ENCODE results near the gene SLC5A8. TPM values are rescaled to one million over a fixed set of nuclear protein-coding genes. Genes with fewer than 3 reads are reported as not detected.

The SLC5A8 gene
- total and polyA plus RNA-seq, 9 of the 15 experiments (the other 6 are each of a cell fraction or from before 2014, with no cell fraction given): not detected

GRCh38 chr12:101173197-101173749 lies 36.8 kb downstream of the SLC5A8 start:
- 1% methylated on average over 7 of the region's 7 CpGs for WGBS (ENCODE audit: insufficient coverage, low coverage, missing lambda C conversion rate)
- Histone ChIP-seq H3K27ac (ENCODE audit: extremely low read depth, low read depth, low read length) (no peak overlapping the region), H3K4me2 (ENCODE audit: insufficient read depth, low read length) (no peak overlapping the region), H2AFZ (ENCODE audit: low read depth, low read length) (no peak overlapping the region), H4K20me1 (replicated peaks; ENCODE audit: control insufficient read depth, insufficient read depth, low read length) (no peaks in the 10 kb centered on the region), H3K9ac (ENCODE audit: insufficient read depth in 1 of 2, low read depth in 2 of 2, low read length in 2 of 2) (no peak overlapping the region), H3K9me1 (ENCODE audit: control insufficient read depth, insufficient read depth, low read length) (no peaks in the 10 kb centered on the region), H3K36me3 (ENCODE audit: control insufficient read depth, insufficient read depth, low read length) (no peaks in the 10 kb centered on the region), H3K79me2 (ENCODE audit: control insufficient read depth, insufficient read depth, low read length) (no peaks in the 10 kb centered on the region), H3K4me1 (replicated peaks in 1 of 2; ENCODE audit: control insufficient read depth in 2 of 2, insufficient read depth in 2 of 2, low read length in 2 of 2) (no peaks in the 10 kb centered on the region), H3K27me3 (ENCODE audit: control insufficient read depth in 2 of 2, insufficient read depth in 2 of 2, low read length in 2 of 2) (no peaks in the 10 kb centered on the region), H3K4me3 (no peak overlapping the region), H3K9me3 (replicated peaks; ENCODE audit: control insufficient read depth, insufficient read depth, low read depth, low read length) (no peaks in the 10 kb centered on the region)
- no peak for TF ChIP-seq BRD4 (IDR thresholded peaks at IDR 0.05)
- no peak for TF ChIP-seq MITF (IDR thresholded peaks at IDR 0.05)
- TF ChIP-seq MXI1 (IDR thresholded peaks at IDR 0.05; ENCODE audit: low read depth, low read length): no peak
- TF ChIP-seq ZNF639 (CRISPR knock-in tag; conservative IDR thresholded peaks at IDR 0.05 in 1 of 2, IDR thresholded peaks at IDR 0.05 in 1 of 2): no peak
- no peak for TF ChIP-seq ZNF124 (CRISPR knock-in tag; IDR thresholded peaks at IDR 0.05)
- TF ChIP-seq DLX4 (CRISPR knock-in tag; IDR thresholded peaks at IDR 0.05): no peak
- TF ChIP-seq NKRF (IDR thresholded peaks at IDR 0.05; ENCODE audit: borderline replicate concordance): no peak
- ATAC-seq (no peak), DNase-seq (ENCODE audit: extremely low read depth in 1 of 4, low spot score in 3 of 4) (no peak), FAIRE-seq (no peak)
- BruUV-seq (replicated peaks): no TSS peak
- intact Hi-C loops (cut with micrococcal nuclease) (loop anchor here (10.0 kb wide), 1 partner anchor 152 kb away; no protein-coding TSS in a partner anchor), in situ Hi-C loops (cut with MboI) (no loop called here)
- ChIA-PET POLR2A (interaction anchor here (0.5 to 0.7 kb wide), 3 partner anchors 15 to 443 kb away, joined by 3 read pairs; no protein-coding TSS in a partner anchor), CTCF (ENCODE audit: low intra/inter-chr PET ratio) (no interaction called here)
